HG03457 (cell line): ENCODE measurements around the gene ATP9A.

Source experiments
- ATAC-seq: cut with Tn5 transposase; IDR thresholded peaks from one replicate; pipeline ENCODE4 v1.9.1; 2021; ENCODE audit warnings: moderate number of reproducible peaks; ENCODE audit not compliant: unreplicated experiment

Gene ATP9A

GRCh38 chr20:51631011-51631950 lies 136.9 kb downstream of the ATP9A start:
- ATAC-seq = no peak

GRCh38 chr20:51629399-51630058 lies 138.7 kb downstream of the ATP9A start:
- no peak for ATAC-seq

DNA sequence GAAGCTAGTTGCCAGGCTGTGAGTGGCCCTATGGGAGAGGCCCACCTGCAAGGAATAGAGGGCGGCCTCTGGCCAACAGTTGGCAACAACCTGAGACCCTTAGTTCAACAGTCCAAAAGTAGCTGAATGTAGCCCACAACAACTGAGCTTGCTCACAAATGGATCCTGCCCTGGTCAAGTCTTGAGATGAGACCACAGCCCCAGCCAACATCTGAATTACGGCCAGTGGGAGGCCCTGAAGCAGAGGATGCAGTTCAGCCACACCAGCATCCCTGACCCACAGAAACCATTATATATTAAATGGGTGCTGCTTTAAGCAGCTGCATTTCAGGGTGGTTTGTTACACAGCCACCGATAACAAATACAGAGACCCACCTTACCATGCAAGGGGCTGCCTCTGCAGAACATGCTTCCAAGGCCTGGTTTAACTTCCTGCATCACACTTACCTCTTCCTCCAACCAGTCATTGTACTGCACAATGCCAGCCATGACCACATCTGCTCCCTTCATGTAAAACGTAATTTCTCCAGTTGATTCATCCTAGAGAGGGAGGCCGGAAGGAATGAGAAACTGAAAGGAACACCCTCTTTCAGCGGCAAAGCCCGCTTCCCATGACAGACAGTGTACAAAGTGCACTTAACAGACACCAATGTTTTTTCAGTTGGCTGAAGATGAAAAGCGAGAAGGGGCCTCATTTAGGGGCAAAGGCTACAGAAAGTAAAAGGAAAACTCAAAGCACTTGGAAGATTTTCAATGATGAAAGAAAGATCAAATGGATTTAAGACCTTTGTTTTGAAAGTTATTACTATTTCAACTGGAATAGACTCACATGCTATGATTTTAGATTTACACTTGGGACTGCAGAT lies 139.4 kb downstream of the ATP9A start:
- no peak for ATAC-seq

GRCh38 chr20:51627586-51627985 lies 140.6 kb downstream of the ATP9A start:
- no peak for ATAC-seq

GRCh38 chr20:51625105-51625504 lies 143.1 kb downstream of the ATP9A start:
- ATAC-seq = no peak

GRCh38 chr20:51624157-51624731 lies 143.9 kb downstream of the ATP9A start:
- ATAC-seq = no peak

GRCh38 chr20:51623255-51623654 lies 144.9 kb downstream of the ATP9A start:
- no peak for ATAC-seq

DNA sequence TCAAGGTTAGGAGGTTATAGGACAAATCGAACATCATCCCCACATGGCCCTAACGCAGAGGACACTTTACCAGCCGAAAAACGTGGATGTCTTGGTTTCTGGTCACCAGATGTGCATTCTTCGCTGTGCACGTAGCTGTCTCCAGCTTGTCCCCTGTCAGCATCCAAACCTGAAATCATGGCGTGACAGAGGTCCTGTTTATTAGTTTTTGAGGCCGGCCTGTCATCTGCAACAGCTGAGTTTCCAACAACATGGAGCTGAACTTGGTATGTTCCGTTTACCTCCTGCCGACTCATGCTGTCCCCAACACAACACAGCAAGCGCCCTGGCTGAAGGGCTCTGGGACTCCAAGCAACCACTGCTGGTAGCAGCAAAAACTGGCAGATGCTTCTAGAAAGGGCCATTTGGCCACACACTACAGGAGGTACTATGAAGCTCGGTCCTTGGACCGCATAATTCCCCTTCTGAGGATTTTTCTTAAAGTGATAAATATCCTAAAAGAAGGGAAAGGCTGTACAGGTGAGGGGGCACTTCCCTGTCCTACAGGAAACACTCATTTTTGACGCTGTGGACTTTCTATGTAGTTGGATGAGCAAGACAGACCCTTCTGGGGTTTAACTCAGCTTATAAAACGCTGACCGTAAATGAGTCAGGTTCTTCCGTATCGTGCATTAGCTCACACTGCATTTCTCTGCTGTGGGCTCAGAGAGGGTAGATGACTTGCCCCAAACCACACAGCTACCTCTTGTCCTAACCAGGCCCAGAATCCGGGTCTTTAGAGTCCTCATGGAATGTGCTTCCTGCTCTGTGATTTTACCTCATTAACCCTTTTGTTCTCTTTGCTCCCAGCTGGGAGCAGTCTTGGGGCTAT lies 146.0 kb downstream of the ATP9A start:
- ATAC-seq = no peak

DNA sequence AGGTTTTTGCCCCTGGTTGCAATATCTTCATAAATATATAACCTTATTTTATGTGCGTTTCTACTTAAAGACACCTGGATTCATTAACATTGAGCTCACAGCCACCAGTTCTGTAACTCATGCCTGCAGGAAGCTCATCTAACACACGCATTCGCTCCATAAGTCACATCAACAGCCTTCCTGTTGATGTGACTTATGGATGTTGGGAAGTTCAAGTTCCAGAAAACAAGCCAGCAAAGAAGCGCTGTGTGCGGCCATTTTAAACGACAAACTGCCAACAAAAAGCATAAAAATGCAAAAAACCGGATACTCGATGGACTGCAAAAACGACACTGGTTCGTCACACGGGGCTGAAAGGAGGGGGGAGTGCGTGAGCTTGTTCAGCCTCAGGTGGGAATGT lies 147.8 kb downstream of the ATP9A start:
- ATAC-seq = no peak

- ATAC-seq = no peak
These were observed 152.1 kb downstream of the ATP9A start for GRCh38 chr20:51616060-51616459.

DNA sequence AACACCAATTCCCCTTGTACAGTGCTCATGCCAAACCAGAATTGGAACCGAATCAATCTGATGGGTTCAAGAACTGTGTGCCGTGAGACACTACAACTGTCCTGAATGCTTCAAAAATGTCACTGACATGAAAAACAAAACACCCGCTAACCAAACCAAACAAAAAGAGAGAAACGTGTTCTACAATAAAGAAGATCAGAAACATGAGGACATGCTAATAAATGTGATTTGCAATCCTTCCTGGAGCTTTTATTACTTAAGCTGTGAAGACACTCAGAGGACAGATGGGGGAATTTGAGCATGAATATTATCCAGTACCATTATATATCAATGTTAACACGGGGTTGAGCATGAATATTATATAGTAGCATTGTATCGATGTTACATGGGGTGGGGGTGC lies 153.5 kb downstream of the ATP9A start:
- no peak for ATAC-seq

DNA sequence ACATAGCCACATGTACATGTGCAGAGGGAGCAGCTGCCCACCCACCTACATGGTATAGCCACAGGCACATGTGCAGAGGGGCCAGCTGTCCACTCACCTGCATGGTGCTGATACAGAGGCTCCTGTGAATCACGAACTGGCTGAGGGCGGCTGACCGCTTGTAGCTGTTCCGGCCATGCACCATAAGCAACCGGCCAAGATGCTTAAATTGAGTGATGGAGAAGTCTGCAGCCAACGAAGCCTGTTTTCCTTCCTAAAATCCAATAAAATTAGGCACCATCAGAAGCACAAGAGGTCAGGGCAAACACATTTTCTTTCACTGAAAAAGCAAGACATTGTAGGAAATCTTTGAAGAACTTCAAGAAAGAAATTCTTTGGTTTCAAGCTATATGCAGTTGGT lies 154.6 kb downstream of the ATP9A start:
- no peak for ATAC-seq

- no peak for ATAC-seq
These were observed 155.3 kb downstream of the ATP9A start for GRCh38 chr20:51612896-51613295.

DNA sequence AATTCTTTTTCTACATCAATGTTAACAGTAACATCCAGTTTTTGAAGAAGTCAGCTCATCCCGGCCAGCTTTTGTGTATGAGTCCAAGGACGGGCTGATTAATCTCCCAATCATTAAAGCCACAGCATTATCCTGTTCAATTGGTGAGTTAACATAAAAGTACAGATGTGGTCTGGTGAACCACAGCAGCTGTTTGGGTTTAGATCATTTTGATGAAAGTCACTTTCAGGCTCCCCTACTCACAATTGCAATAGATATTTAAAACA lies 156.6 kb downstream of the ATP9A start:
- no peak for ATAC-seq

DNA sequence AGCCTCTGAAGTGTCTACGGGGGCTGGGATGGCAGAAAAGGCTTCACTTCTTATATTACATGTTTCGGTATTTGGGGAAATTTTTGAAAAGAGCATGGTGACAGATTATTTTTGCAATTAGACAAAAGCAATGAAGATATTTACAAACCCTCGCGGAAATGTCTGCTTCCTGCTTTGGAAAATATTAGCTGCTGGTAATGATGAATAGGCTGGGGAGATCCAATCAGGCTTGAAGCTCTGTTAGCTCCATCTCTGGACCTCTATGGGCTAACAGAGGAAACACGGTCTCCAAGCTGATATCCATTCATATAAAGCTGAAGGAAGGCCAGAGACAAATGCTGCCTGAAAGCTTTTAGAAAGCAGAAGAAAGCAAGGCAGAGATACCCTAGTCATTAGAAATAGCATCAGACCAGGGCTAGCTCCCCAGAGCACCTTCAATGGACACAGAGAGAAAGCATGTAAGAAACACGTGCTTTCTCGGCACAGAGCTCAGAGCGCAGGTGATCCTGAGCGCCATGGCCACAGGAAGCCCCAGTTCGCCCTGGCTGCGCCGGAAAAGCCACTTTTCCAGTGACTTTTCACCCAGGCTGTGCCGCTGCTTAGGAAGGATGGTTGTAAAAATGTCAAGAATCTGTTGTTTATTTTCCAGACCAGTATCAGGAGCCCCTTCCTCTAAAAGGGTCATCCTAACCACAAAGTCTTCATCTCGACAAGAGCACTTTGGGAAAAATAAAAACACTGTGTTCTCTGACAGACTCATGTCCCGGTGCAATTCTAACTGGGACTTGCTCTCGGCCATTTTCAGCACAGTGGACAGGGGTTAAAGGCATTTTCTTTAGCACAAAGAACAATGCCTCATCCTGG lies 157.2 kb downstream of the ATP9A start:
- no peak for ATAC-seq

DNA sequence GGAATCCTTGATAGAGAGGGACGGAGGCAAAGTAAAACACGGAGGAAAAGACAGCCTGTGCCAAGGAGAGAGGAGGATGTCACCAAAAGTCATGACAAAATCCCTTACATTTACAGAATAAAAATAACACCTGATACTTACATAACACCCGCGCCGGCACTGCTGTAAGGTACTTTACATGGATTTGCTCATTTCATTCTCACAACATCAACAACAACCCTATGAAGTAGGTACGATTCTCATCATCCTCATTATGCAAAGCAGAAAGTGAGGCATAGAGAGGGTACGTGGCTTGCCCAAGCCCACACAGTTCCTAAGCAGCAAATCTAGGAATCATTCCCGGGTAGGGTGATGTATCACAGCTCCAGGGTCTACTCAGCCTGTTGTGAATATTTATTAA lies 158.1 kb downstream of the ATP9A start:
- ATAC-seq = no peak

GRCh38 chr20:51609251-51609650 lies 158.9 kb downstream of the ATP9A start:
- no peak for ATAC-seq

- no peak for ATAC-seq
These were observed 160.1 kb downstream of the ATP9A start for GRCh38 chr20:51608061-51608460.

- no peak for ATAC-seq
These were observed 161.0 kb downstream of the ATP9A start for GRCh38 chr20:51607170-51607569.
